NCI-H2107 treated with DMSO at 0.1 percent for 48 hours (cell line): ENCODE results near the gene CGB8.
"Not testable (repeated sequence)": the region's sequence is repeated elsewhere in the genome, so short reads cannot be mapped to it uniquely, and the experiment has no call there.

Experiments
- DNase-seq: peaks from one replicate; lab custom pipeline; 2025; ENCODE audit not compliant: unreplicated experiment; lab: John Stamatoyannopoulos, UW

CGB8 gene

GRCh38 chr19:49049011-49049410 is at the start of gene CGB8:
CGB8 (minus strand) TSS chr19:49049111; CDS start chr19:49048739, 372 bp downstream.
- DNase-seq, result not testable (repeated sequence)

GRCh38 chr19:49097453-49098288 is 48.8 kb upstream of the CGB8 start:
- DNase-seq, result peak; percentile 58

- DNase-seq, result no peak
Observed at GRCh38 chr19:49094505-49095482, 45.9 kb upstream of the CGB8 start.

- no peak for DNase-seq
Observed at GRCh38 chr19:49092686-49093085, 43.8 kb upstream of the CGB8 start.

- no peak for DNase-seq
Observed at GRCh38 chr19:49091391-49092038, 42.6 kb upstream of the CGB8 start.

GRCh38 chr19:49086296-49086695 is 37.4 kb upstream of the CGB8 start:
- no peak for DNase-seq

GRCh38 chr19:49085868-49086232 is 36.9 kb upstream of the CGB8 start:
- DNase-seq, result no peak

GRCh38 chr19:49085020-49085867 is 36.3 kb upstream of the CGB8 start, which contains the start of gene SNRNP70:
SNRNP70 (plus strand) TSS chr19:49085451; CDS start chr19:49086415, 964 bp downstream.
- peak; percentile 97 for DNase-seq

GRCh38 chr19:49084206-49085019 is 35.5 kb upstream of the CGB8 start:
- no peak for DNase-seq

GRCh38 chr19:49081273-49081672 is 32.4 kb upstream of the CGB8 start:
- DNase-seq, result no peak

- no peak for DNase-seq
Observed at GRCh38 chr19:49080392-49080791, 31.5 kb upstream of the CGB8 start.

GRCh38 chr19:49074869-49075268 is 26.0 kb upstream of the CGB8 start:
- peak; percentile 7 for DNase-seq

- DNase-seq, result no peak
Observed at GRCh38 chr19:49073514-49074378, 24.8 kb upstream of the CGB8 start.

GRCh38 chr19:49071860-49072547 is 23.1 kb upstream of the CGB8 start:
- no peak for DNase-seq

- DNase-seq, result no peak
Observed at GRCh38 chr19:49070416-49070815, 21.5 kb upstream of the CGB8 start.

GRCh38 chr19:49069026-49069425 is 20.1 kb upstream of the CGB8 start:
- DNase-seq, result no peak

GRCh38 chr19:49067554-49067953 is 18.6 kb upstream of the CGB8 start:
- DNase-seq, result no peak
